HepG2 (cell line): ENCODE measurements around the gene MYD88. TPM values are rescaled to one million over a fixed set of nuclear protein-coding genes. Genes with fewer than 3 reads are reported as not detected.
A peak's percentile ranks its signal among the peaks of the same experiment; 100 is the strongest.

Experiments
- CEBPB ChIP-seq: IDR thresholded peaks from 2 replicates; pipeline ENCODE4 v1.6.1; 2011; ENCODE audit warnings: low read depth, low read length, improper control_type of control experiment, borderline replicate concordance
- CEBPG ChIP-seq: IDR thresholded peaks from 2 replicates; pipeline ENCODE4 v1.6.1; 2016
- FOXK1 ChIP-seq: sonication (generic); formaldehyde crosslinking; IDR thresholded peaks from 2 replicates; pipeline ENCODE4 v1.4.0; 2020; ENCODE audit warnings: low read depth, missing genetic modification reagents, borderline replicate concordance
- FOXO4 ChIP-seq: sonication (generic); formaldehyde crosslinking; conservative IDR thresholded peaks from 2 replicates; pipeline ENCODE4 v1.8.1; 2023; ENCODE audit warnings: missing genetic modification reagents
- GATAD1 ChIP-seq: IDR thresholded peaks from 2 replicates; pipeline ENCODE4 v1.6.1; 2016; ENCODE audit warnings: missing genetic modification reagents, missing compliant biosample characterization
- GTF2F1 ChIP-seq: fragments of 150-350 bp; IDR thresholded peaks from 2 replicates; pipeline ENCODE4 v1.6.1; 2014; ENCODE audit warnings: low read length
- HNF1A ChIP-seq, 2 experiments: sonication (generic) in 1 of 2; formaldehyde crosslinking in 1 of 2; IDR thresholded peaks; 2 replicates each; pipeline versions ENCODE4 v1.4.0 to v1.6.1; 2016 to 2020; ENCODE audit warnings: borderline replicate concordance in 1 of 2, low read depth in 1 of 2, mild to moderate bottlenecking in 1 of 2, missing genetic modification reagents in 1 of 2
- HOXA7 ChIP-seq: sonication (generic); formaldehyde crosslinking; IDR thresholded peaks from 2 replicates; pipeline ENCODE4 v1.8.1; 2022; ENCODE audit warnings: mild to moderate bottlenecking, missing genetic modification reagents, moderate library complexity
- KMT2A ChIP-seq: sonication (generic); formaldehyde crosslinking; IDR thresholded peaks from 2 replicates; pipeline ENCODE4 v1.4.0; 2020; ENCODE audit warnings: missing genetic modification reagents
- MAFK ChIP-seq, 2 experiments: IDR thresholded peaks in 1 of 2; conservative IDR thresholded peaks in 1 of 2; 2 replicates each; pipeline ENCODE4 v1.6.1; 2011; ENCODE audit warnings: improper control_type of control experiment in 2 of 2, low read length in 2 of 2
- SAP130 ChIP-seq: IDR thresholded peaks from 2 replicates; pipeline ENCODE4 v1.6.1; 2016; ENCODE audit warnings: low read depth
- SNAPC2 ChIP-seq: sonication (generic); formaldehyde crosslinking; IDR thresholded peaks from 2 replicates; pipeline ENCODE4 v1.8.1; 2022; ENCODE audit warnings: mild to moderate bottlenecking, missing genetic modification reagents
- SYNCRIP ChIP-seq: fragments of 200-400 bp; formaldehyde crosslinking; IDR thresholded peaks from 2 replicates; pipeline ENCODE4 v1.6.1; 2018; ENCODE audit warnings: mild to moderate bottlenecking, low read depth, low read length; ENCODE audit not compliant: insufficient read depth
- ZBTB37 ChIP-seq: sonication (generic); formaldehyde crosslinking; IDR thresholded peaks from 2 replicates; pipeline ENCODE4 v1.4.0; 2020; ENCODE audit warnings: mild to moderate bottlenecking, missing genetic modification reagents
- ZNF263 ChIP-seq: sonication (generic); formaldehyde crosslinking; IDR thresholded peaks from 2 replicates; pipeline ENCODE4 v1.4.0; 2020; ENCODE audit warnings: missing genetic modification reagents
- ZNF567 ChIP-seq: sonication (generic); formaldehyde crosslinking; IDR thresholded peaks from 2 replicates; pipeline ENCODE4 v1.8.1; 2023; ENCODE audit warnings: mild to moderate bottlenecking, missing genetic modification reagents, borderline replicate concordance
- ZNF687 ChIP-seq: sonication (generic); formaldehyde crosslinking; IDR thresholded peaks from 2 replicates; pipeline ENCODE4 v1.5.1; 2020; ENCODE audit warnings: mild to moderate bottlenecking, missing genetic modification reagents, moderate library complexity
- polyA plus RNA-seq, 8 experiments: library from polyadenylated mRNA; depleted of rRNA in 3 of 8; stranded (reverse) in 7 of 8; unstranded in 1 of 8; fragments of >200 nt; fragmentation: Illumina TruSeq in 4 of 8; extraction: Trizol in 4 of 8; gene quantifications; 2 replicates each; pipeline versions ENCODE4 v1.2.1 to v1.2.3, GENCODE V29; 2011 to 2016; ENCODE audit warnings: low read depth in 4 of 8, missing spikeins in 1 of 8, mixed read lengths in 1 of 8; ENCODE audit not compliant: insufficient read depth in 1 of 8
- total RNA-seq, 5 experiments: library from RNA; depleted of rRNA; stranded (reverse); fragments of >200 nt; fragmentation: Illumina TruSeq; extraction: Trizol; gene quantifications; 2 replicates each; pipeline ENCODE4 v1.2.3, GENCODE V29; 2016; ENCODE audit warnings: low read depth in 1 of 5

The MYD88 gene
- total and polyA plus RNA-seq, 2 of the 13 experiments (the other 11 are each of a cell fraction or from before 2014, with no cell fraction given), result 7.6 to 32.7 TPM

GRCh38 chr3:38164952-38165721 lies 26.7 kb downstream of the MYD88 start, which contains the start of gene OXSR1 (continued):
- TF ChIP-seq SAP130 (CRISPR knock-in tag) (peak; percentile 82), ZNF567 (CRISPR knock-in tag) (0 out of 2 replicates have a peak, but pooled peaks have one; percentile 34), GATAD1 (CRISPR knock-in tag) (peak; percentile 71), CEBPB (no peak), CEBPG (CRISPR knock-in tag) (peak; percentile 20; the same call in 1 of the 2 replicates), SYNCRIP (no peak), FOXK1 (CRISPR knock-in tag) (peak; percentile 19; the same call in 1 of the 2 replicates), HOXA7 (CRISPR knock-in tag) (no peak), ZNF263 (CRISPR knock-in tag) (0 out of 2 replicates have a peak, but pooled peaks have one; percentile 27), ZBTB37 (no peak), KMT2A (CRISPR knock-in tag) (peak; percentile 68), HNF1A (IDR thresholded peaks at IDR 0.05; ENCODE audit: low read depth) (no peak), HNF1A (CRISPR knock-in tag; IDR thresholded peaks at IDR 0.05; ENCODE audit: borderline replicate concordance) (peak; percentile 49; the same call in 1 of the 2 replicates), GTF2F1 (no peak), MAFK (conservative IDR thresholded peaks at IDR 0.05 in 1 of 2, IDR thresholded peaks at IDR 0.05 in 1 of 2; ENCODE audit: low read length in 2 of 2) (no peak), SNAPC2 (CRISPR knock-in tag) (peak; percentile 67; the same call in 1 of the 2 replicates), ZNF687 (CRISPR knock-in tag) (peak; percentile 89), FOXO4 (no peak)
